Subcutaneous abdominal adipose tissue (tissue), 5 donors: ENCODE results near the gene DPP6.
"Not testable (repeated sequence)": the region's sequence is repeated elsewhere in the genome, so short reads cannot be mapped to it uniquely, and the experiment has no call there.

Source experiments
- H3K27ac ChIP-seq: one replicate; pipeline ENCODE4 v1.7.0; 2013; ENCODE audit warnings: low read depth, mild to moderate bottlenecking, inconsistent platforms, low read length, moderate library complexity
- H3K27me3 ChIP-seq, 5 donors: one replicate each; pipeline ENCODE4 v1.7.0; 2013; ENCODE audit warnings: low read length in 5 of 5, inconsistent platforms in 1 of 5; ENCODE audit not compliant: control insufficient read depth in 5 of 5, insufficient read depth in 4 of 5
- H3K36me3 ChIP-seq, 5 donors: one replicate each; pipeline ENCODE4 v1.7.0; 2013; ENCODE audit warnings: low read length in 5 of 5; ENCODE audit not compliant: control insufficient read depth in 5 of 5, insufficient read depth in 5 of 5
- H3K4me1 ChIP-seq, 5 donors: one replicate each; pipeline ENCODE4 v1.7.0; 2013; ENCODE audit warnings: low read length in 5 of 5, mild to moderate bottlenecking in 3 of 5, moderate library complexity in 1 of 5; ENCODE audit not compliant: control insufficient read depth in 5 of 5, insufficient read depth in 5 of 5
- H3K4me3 ChIP-seq, 5 donors: one replicate each; pipeline ENCODE4 v1.7.0; 2013; ENCODE audit warnings: low read length in 5 of 5, low read depth in 1 of 5
- H3K9ac ChIP-seq, 5 donors: one replicate each; pipeline ENCODE4 v1.7.0; 2013; ENCODE audit warnings: low read length in 5 of 5, mild to moderate bottlenecking in 4 of 5, moderate library complexity in 3 of 5
- H3K9me3 ChIP-seq, 5 donors: one replicate each; pipeline ENCODE4 v1.7.0; 2013; ENCODE audit warnings: low read length in 5 of 5; ENCODE audit not compliant: control insufficient read depth in 5 of 5
- donor health status: healthy.
- donor health status: healthy.
- donor health status: healthy.
- donor health status: healthy.
- donor health status: healthy.

The DPP6 gene

GRCh38 chr7:154078523-154078922, 26.3 kb downstream of the DPP6 start:
- H3K27me3 ChIP-seq, H3K9me3 ChIP-seq, H3K36me3 ChIP-seq, H3K9ac ChIP-seq, H3K27ac ChIP-seq, H3K4me3 ChIP-seq, H3K4me1 ChIP-seq: not testable (repeated sequence)

- not testable (repeated sequence) for H3K9ac ChIP-seq, H3K27me3 ChIP-seq, H3K4me1 ChIP-seq, H3K9me3 ChIP-seq, H3K27ac ChIP-seq, H3K36me3 ChIP-seq, H3K4me3 ChIP-seq
These were observed 28.1 kb downstream of the DPP6 start for GRCh38 chr7:154080249-154080648.

- not testable (repeated sequence) for H3K27ac ChIP-seq, H3K36me3 ChIP-seq, H3K27me3 ChIP-seq, H3K4me1 ChIP-seq, H3K9ac ChIP-seq, H3K4me3 ChIP-seq, H3K9me3 ChIP-seq
These were observed 35.0 kb downstream of the DPP6 start for GRCh38 chr7:154087037-154087725.

GRCh38 chr7:154092093-154092492, 39.9 kb downstream of the DPP6 start:
- not testable (repeated sequence) for H3K9me3 ChIP-seq, H3K4me1 ChIP-seq, H3K27me3 ChIP-seq, H3K9ac ChIP-seq, H3K27ac ChIP-seq, H3K36me3 ChIP-seq, H3K4me3 ChIP-seq

GRCh38 chr7:154095201-154095600, 43.0 kb downstream of the DPP6 start:
- not testable (repeated sequence) for H3K27ac ChIP-seq, H3K9me3 ChIP-seq, H3K36me3 ChIP-seq, H3K9ac ChIP-seq, H3K4me1 ChIP-seq, H3K27me3 ChIP-seq, H3K4me3 ChIP-seq

GRCh38 chr7:154105063-154105462, 52.9 kb downstream of the DPP6 start:
- H3K27ac ChIP-seq, H3K9me3 ChIP-seq, H3K4me3 ChIP-seq, H3K4me1 ChIP-seq, H3K27me3 ChIP-seq, H3K9ac ChIP-seq, H3K36me3 ChIP-seq: not testable (repeated sequence)

- not testable (repeated sequence) for H3K27me3 ChIP-seq, H3K4me1 ChIP-seq, H3K9me3 ChIP-seq, H3K27ac ChIP-seq, H3K36me3 ChIP-seq, H3K9ac ChIP-seq, H3K4me3 ChIP-seq
These were observed 57.4 kb downstream of the DPP6 start for GRCh38 chr7:154109615-154110014.

GRCh38 chr7:154113732-154114351, 61.6 kb downstream of the DPP6 start:
- H3K27ac ChIP-seq, H3K4me1 ChIP-seq, H3K9ac ChIP-seq, H3K27me3 ChIP-seq, H3K4me3 ChIP-seq, H3K9me3 ChIP-seq, H3K36me3 ChIP-seq: not testable (repeated sequence)

GRCh38 chr7:154117411-154118390, 65.5 kb downstream of the DPP6 start:
- H3K4me3 ChIP-seq, H3K27me3 ChIP-seq, H3K9me3 ChIP-seq, H3K27ac ChIP-seq, H3K9ac ChIP-seq, H3K36me3 ChIP-seq, H3K4me1 ChIP-seq: not testable (repeated sequence)

- not testable (repeated sequence) for H3K9me3 ChIP-seq, H3K36me3 ChIP-seq, H3K4me1 ChIP-seq, H3K27ac ChIP-seq, H3K4me3 ChIP-seq, H3K27me3 ChIP-seq, H3K9ac ChIP-seq
These were observed 68.6 kb downstream of the DPP6 start for GRCh38 chr7:154120825-154121224.
